ENCODE results near the gene UBN2.
"Not testable (repeated sequence)": the region's sequence is repeated elsewhere in the genome, so short reads cannot be mapped to it uniquely, and the experiment has no call there.

The UBN2 gene

DNA sequence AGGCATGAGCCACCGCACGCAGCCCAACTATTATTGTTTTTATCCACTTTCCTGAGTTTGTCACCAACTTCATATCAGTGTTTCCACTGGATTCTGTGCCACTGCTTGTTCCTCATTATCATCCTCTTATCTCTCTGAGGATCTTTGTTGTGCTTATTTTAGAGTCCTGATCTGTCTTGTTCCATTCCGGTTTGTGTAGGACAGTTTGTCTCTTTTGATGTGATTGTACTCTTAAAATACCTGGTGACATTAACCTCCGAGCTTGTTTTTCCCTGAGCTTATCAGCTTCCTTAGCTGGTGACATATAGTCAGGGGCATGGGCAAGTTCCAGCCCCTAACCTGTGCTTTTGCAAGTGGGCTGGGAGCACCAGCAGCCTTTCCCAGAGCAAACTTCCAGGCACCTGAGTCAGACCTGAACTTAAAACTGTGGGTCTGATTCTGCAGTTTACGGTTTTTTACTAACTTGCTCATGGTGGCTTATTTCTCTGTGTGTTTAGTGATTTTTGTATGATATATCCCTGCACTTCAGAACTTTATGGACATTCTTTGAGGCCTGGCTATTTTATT lies 87.0 kb downstream of the UBN2 start:
- no peak overlapping the region for H3K18ac ChIP-seq (ENCODE audit: low read depth in 1 of 2, low read length in 2 of 2)
- H3K9ac ChIP-seq (ENCODE audit: low read length) = no peak overlapping the region
- 92% methylated on average over 5 of the region's 5 CpGs for WGBS
- H3K4me3 ChIP-seq (ENCODE audit: insufficient read depth in 1 of 2, low read depth in 1 of 2, low read length in 2 of 2) = no peak overlapping the region
- no peak overlapping the region for H3K27ac ChIP-seq (ENCODE audit: low read length, poor library complexity, severe bottlenecking)
- H3K79me1 ChIP-seq (replicated peaks; ENCODE audit: low read length, poor library complexity, severe bottlenecking) = no peaks in the 10 kb centered on the region
- no peaks in the 10 kb centered on the region for H3K27me3 ChIP-seq (ENCODE audit: control insufficient read depth in 1 of 2, insufficient read depth in 1 of 2, low read length in 2 of 2)
- H3K36me3 ChIP-seq (ENCODE audit: control insufficient read depth in 1 of 2, insufficient read depth in 2 of 2, low read depth in 1 of 2, low read length in 2 of 2) = no peaks in the 10 kb centered on the region
- H3K14ac ChIP-seq (ENCODE audit: low read length in 2 of 2) = no peak overlapping the region
- no peak for DNase-seq
- no peak overlapping the region for H3K4me2 ChIP-seq (ENCODE audit: low read length, poor library complexity, severe bottlenecking)
- H2BK5ac ChIP-seq (ENCODE audit: low read depth, low read length, poor library complexity, severe bottlenecking) = no peak overlapping the region
- no peak overlapping the region for H2BK15ac ChIP-seq (ENCODE audit: low read depth, poor library complexity, severe bottlenecking)
- no peaks in the 10 kb centered on the region for H3K4me1 ChIP-seq (ENCODE audit: control insufficient read depth, insufficient read depth, low read depth, low read length)
- no peak overlapping the region for H4K8ac ChIP-seq (ENCODE audit: low read length)
- H4K91ac ChIP-seq (ENCODE audit: low read length) = no peak overlapping the region
- no peak overlapping the region for H3K23ac ChIP-seq (ENCODE audit: low read length in 2 of 2)
- H3K9me3 ChIP-seq (ENCODE audit: control insufficient read depth, low read length) = no peaks in the 10 kb centered on the region
- no peak overlapping the region for H2BK12ac ChIP-seq (ENCODE audit: low read length in 2 of 2)
- H3K4ac ChIP-seq (ENCODE audit: low read depth in 1 of 2, low read length in 2 of 2) = no peak overlapping the region
- no peak overlapping the region for H2AFZ ChIP-seq (ENCODE audit: low read depth, low read length)
- no peak overlapping the region for H2AK5ac ChIP-seq (ENCODE audit: low read length, severe bottlenecking)
- no peak overlapping the region for H2BK120ac ChIP-seq (ENCODE audit: low read depth, low read length)

DNA sequence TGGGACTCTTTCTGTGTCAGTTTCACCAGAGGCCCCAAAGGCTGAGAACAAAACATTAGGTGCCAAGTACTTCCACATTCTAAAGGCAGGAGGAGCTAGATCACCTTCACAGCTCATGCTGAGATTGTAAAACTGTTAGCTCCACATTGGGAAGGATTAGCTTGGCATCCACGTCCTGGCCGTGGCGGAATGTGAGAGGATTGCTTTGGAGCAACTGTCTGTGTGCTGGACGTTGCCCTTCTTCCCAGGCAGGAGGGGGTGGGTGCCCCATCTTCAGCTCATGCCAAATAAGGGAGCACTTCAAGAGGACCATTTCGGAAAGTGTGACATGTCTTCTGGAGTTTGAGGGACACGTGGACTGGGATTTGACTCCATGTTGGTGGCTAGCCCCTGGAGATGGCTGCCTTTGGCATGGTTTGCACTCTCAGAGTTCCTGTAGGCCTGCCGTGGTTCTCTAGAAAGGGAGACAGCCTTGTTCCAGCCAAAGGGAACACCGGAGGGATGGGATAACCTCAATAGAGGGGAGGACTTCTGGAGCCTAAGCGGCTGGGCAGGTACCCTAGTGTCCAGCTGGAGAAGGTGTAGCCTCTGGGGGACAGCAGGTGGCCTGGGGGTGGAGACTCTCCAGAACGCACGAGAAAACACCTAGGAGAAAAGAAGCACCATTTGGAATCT lies 90.2 kb downstream of the UBN2 start:
- H4K8ac ChIP-seq (ENCODE audit: low read length) = no peak overlapping the region
- H3K4me2 ChIP-seq (ENCODE audit: low read length, poor library complexity, severe bottlenecking) = no peak overlapping the region
- 83% methylated on average over 11 of the region's 11 CpGs for WGBS
- H3K27ac ChIP-seq (ENCODE audit: low read length, poor library complexity, severe bottlenecking) = no peak overlapping the region
- H3K23ac ChIP-seq (ENCODE audit: low read length in 2 of 2) = no peak overlapping the region
- no peaks in the 10 kb centered on the region for H3K27me3 ChIP-seq (ENCODE audit: control insufficient read depth in 1 of 2, insufficient read depth in 1 of 2, low read length in 2 of 2)
- no peak overlapping the region for H3K4ac ChIP-seq (ENCODE audit: low read depth in 1 of 2, low read length in 2 of 2)
- no peaks in the 10 kb centered on the region for H3K36me3 ChIP-seq (ENCODE audit: control insufficient read depth in 1 of 2, insufficient read depth in 2 of 2, low read depth in 1 of 2, low read length in 2 of 2)
- H3K4me1 ChIP-seq (ENCODE audit: control insufficient read depth, insufficient read depth, low read depth, low read length) = no peaks in the 10 kb centered on the region
- no peak overlapping the region for H2BK15ac ChIP-seq (ENCODE audit: low read depth, poor library complexity, severe bottlenecking)
- H3K18ac ChIP-seq (ENCODE audit: low read depth in 1 of 2, low read length in 2 of 2) = no peak overlapping the region
- H2AK5ac ChIP-seq (ENCODE audit: low read length, severe bottlenecking) = no peak overlapping the region
- H3K4me3 ChIP-seq (ENCODE audit: insufficient read depth in 1 of 2, low read depth in 1 of 2, low read length in 2 of 2) = no peak overlapping the region
- H2AFZ ChIP-seq (ENCODE audit: low read depth, low read length) = no peak overlapping the region
- H4K91ac ChIP-seq (ENCODE audit: low read length) = peak overlapping the region; percentile 14
- DNase-seq = peak; percentile 12
- no peak overlapping the region for H3K14ac ChIP-seq (ENCODE audit: low read length in 2 of 2)
- no peaks in the 10 kb centered on the region for H3K79me1 ChIP-seq (replicated peaks; ENCODE audit: low read length, poor library complexity, severe bottlenecking)
- H2BK12ac ChIP-seq (ENCODE audit: low read length in 2 of 2) = no peak overlapping the region
- H2BK5ac ChIP-seq (ENCODE audit: low read depth, low read length, poor library complexity, severe bottlenecking) = no peak overlapping the region
- no peak overlapping the region for H3K9ac ChIP-seq (ENCODE audit: low read length)
- H2BK120ac ChIP-seq (ENCODE audit: low read depth, low read length) = no peak overlapping the region
- H3K9me3 ChIP-seq (ENCODE audit: control insufficient read depth, low read length) = no peaks in the 10 kb centered on the region

DNA sequence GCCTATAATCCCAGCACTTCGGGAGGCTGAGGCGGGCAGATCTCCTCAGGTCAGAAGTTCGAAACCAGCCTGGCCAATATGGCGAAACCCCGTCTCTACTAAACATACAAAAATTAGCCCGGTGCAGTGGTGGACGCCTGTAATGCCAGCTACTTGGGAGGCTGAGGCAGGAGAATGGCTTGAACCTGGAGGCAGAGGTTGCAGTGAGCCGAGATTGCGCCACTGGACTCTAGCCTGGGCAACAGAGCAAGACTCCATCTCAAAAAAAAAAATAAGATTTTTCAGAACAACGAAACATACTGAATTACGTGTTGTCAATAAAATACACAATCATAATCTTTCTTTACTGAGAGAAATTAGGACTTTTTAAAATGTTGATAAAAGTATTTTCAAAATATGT lies 93.7 kb downstream of the UBN2 start:
- H3K4me3 ChIP-seq (ENCODE audit: insufficient read depth in 1 of 2, low read depth in 1 of 2, low read length in 2 of 2); H3K14ac ChIP-seq (ENCODE audit: low read length in 2 of 2); H3K27ac ChIP-seq (ENCODE audit: low read length, poor library complexity, severe bottlenecking); H2BK12ac ChIP-seq (ENCODE audit: low read length in 2 of 2); H4K8ac ChIP-seq (ENCODE audit: low read length); H3K27me3 ChIP-seq (ENCODE audit: control insufficient read depth in 1 of 2, insufficient read depth in 1 of 2, low read length in 2 of 2); H3K36me3 ChIP-seq (ENCODE audit: control insufficient read depth in 1 of 2, insufficient read depth in 2 of 2, low read depth in 1 of 2, low read length in 2 of 2); H2AK5ac ChIP-seq (ENCODE audit: low read length, severe bottlenecking); H3K23ac ChIP-seq (ENCODE audit: low read length in 2 of 2); H3K79me1 ChIP-seq (replicated peaks; ENCODE audit: low read length, poor library complexity, severe bottlenecking); H2BK5ac ChIP-seq (ENCODE audit: low read depth, low read length, poor library complexity, severe bottlenecking); H3K9ac ChIP-seq (ENCODE audit: low read length); H4K91ac ChIP-seq (ENCODE audit: low read length); H2AFZ ChIP-seq (ENCODE audit: low read depth, low read length); H3K4me1 ChIP-seq (ENCODE audit: control insufficient read depth, insufficient read depth, low read depth, low read length); H2BK15ac ChIP-seq (ENCODE audit: low read depth, poor library complexity, severe bottlenecking); H3K4ac ChIP-seq (ENCODE audit: low read depth in 1 of 2, low read length in 2 of 2); H2BK120ac ChIP-seq (ENCODE audit: low read depth, low read length); H3K9me3 ChIP-seq (ENCODE audit: control insufficient read depth, low read length); DNase-seq; H3K18ac ChIP-seq (ENCODE audit: low read depth in 1 of 2, low read length in 2 of 2); H3K4me2 ChIP-seq (ENCODE audit: low read length, poor library complexity, severe bottlenecking): not testable (repeated sequence)
- 96% methylated on average over 7 of the region's 11 CpGs for WGBS

GRCh38 chr7:139328375-139328774 lies 97.3 kb downstream of the UBN2 start:
- no peak overlapping the region for H4K8ac ChIP-seq (ENCODE audit: low read length)
- H2BK120ac ChIP-seq (ENCODE audit: low read depth, low read length) = no peak overlapping the region
- no peak overlapping the region for H3K4ac ChIP-seq (ENCODE audit: low read depth in 1 of 2, low read length in 2 of 2)
- H3K79me1 ChIP-seq (replicated peaks; ENCODE audit: low read length, poor library complexity, severe bottlenecking) = no peaks in the 10 kb centered on the region
- H3K4me3 ChIP-seq (ENCODE audit: insufficient read depth in 1 of 2, low read depth in 1 of 2, low read length in 2 of 2) = no peak overlapping the region
- H2AFZ ChIP-seq (ENCODE audit: low read depth, low read length) = no peak overlapping the region
- no peak overlapping the region for H2BK12ac ChIP-seq (ENCODE audit: low read length in 2 of 2)
- no peaks in the 10 kb centered on the region for H3K4me1 ChIP-seq (ENCODE audit: control insufficient read depth, insufficient read depth, low read depth, low read length)
- H3K27me3 ChIP-seq (ENCODE audit: control insufficient read depth in 1 of 2, insufficient read depth in 1 of 2, low read length in 2 of 2) = no peaks in the 10 kb centered on the region
- H3K9me3 ChIP-seq (ENCODE audit: control insufficient read depth, low read length) = no peaks in the 10 kb centered on the region
- no peak overlapping the region for H2BK5ac ChIP-seq (ENCODE audit: low read depth, low read length, poor library complexity, severe bottlenecking)
- no peak overlapping the region for H3K4me2 ChIP-seq (ENCODE audit: low read length, poor library complexity, severe bottlenecking)
- H3K27ac ChIP-seq (ENCODE audit: low read length, poor library complexity, severe bottlenecking) = no peak overlapping the region
- no peak overlapping the region for H3K18ac ChIP-seq (ENCODE audit: low read depth in 1 of 2, low read length in 2 of 2)
- H2AK5ac ChIP-seq (ENCODE audit: low read length, severe bottlenecking) = no peak overlapping the region
- no peaks in the 10 kb centered on the region for H3K36me3 ChIP-seq (ENCODE audit: control insufficient read depth in 1 of 2, insufficient read depth in 2 of 2, low read depth in 1 of 2, low read length in 2 of 2)
- H4K91ac ChIP-seq (ENCODE audit: low read length) = no peak overlapping the region
- H3K14ac ChIP-seq (ENCODE audit: low read length in 2 of 2) = no peak overlapping the region
- peak overlapping the region; percentile 27 for H3K9ac ChIP-seq (ENCODE audit: low read length)
- no peak overlapping the region for H3K23ac ChIP-seq (ENCODE audit: low read length in 2 of 2)
- no peak overlapping the region for H2BK15ac ChIP-seq (ENCODE audit: low read depth, poor library complexity, severe bottlenecking)
- DNase-seq = peak; percentile 14
- WGBS = 78% methylated on average over 2 of the region's 2 CpGs
